Body of pancreas (tissue), 4 donors: ENCODE measurements around the gene MAP2. TPM values are rescaled to one million over a fixed set of nuclear protein-coding genes. Genes with fewer than 3 reads are reported as not detected.
"Not testable (repeated sequence)": the region's sequence is repeated elsewhere in the genome, so short reads cannot be mapped to it uniquely, and the experiment has no call there.

Experiments used
- ATAC-seq: fragments of 150-250 bp; one replicate; pipeline ENCODE4 v1.9.1; 2016
- DNase-seq, 4 donors: peaks; one replicate each; pipeline ENCODE4 v3.0.0-alpha.2; 2019
- H3K27ac ChIP-seq, 4 donors: fragments of 200-600 bp; sonication (generic); 1 replicate in 3 of 4; 2 replicates in 1 of 4; pipeline versions ENCODE4 v1.5.1 to v1.6.1; 2016 to 2019; ENCODE audit warnings: mild to moderate bottlenecking in 1 of 4, mixed read lengths in 1 of 4, moderate library complexity in 1 of 4
- H3K27me3 ChIP-seq, 2 donors: fragments of 200-600 bp; sonication (generic); one replicate each; pipeline ENCODE4 v1.6.0; 2016; ENCODE audit warnings: mild to moderate bottlenecking in 1 of 2
- H3K36me3 ChIP-seq, 2 donors: fragments of 200-600 bp; sonication (generic); replicated peaks in 1 of 2; 2 replicates each; pipeline ENCODE4 v1.5.1; 2016; ENCODE audit warnings: low read depth in 2 of 2; ENCODE audit not compliant: insufficient read depth in 1 of 2
- H3K4me1 ChIP-seq: fragments of 200-600 bp; sonication (generic); one replicate; pipeline ENCODE4 v1.6.0; 2016
- H3K4me3 ChIP-seq, 2 donors: fragments of 200-600 bp; sonication (generic); 1 replicate in 1 of 2; 2 replicates in 1 of 2; pipeline ENCODE4 v1.5.1; 2016 to 2019
- H3K9me3 ChIP-seq, 3 donors: fragments of 200-600 bp; sonication (generic); 1 replicate in 2 of 3; 2 replicates in 1 of 3; pipeline ENCODE4 v1.5.1; 2016
- CTCF ChIP-seq, 7 experiments: fragments of 450-650 bp in 4 of 7; fragments of 200-600 bp in 3 of 7; sonication (generic) in 3 of 7; IDR thresholded peaks; one replicate each; pipeline ENCODE4 v1.5.1; 2016 to 2019; ENCODE audit warnings: antibody characterized with exemption in 7 of 7
- POLR2A ChIP-seq, 3 donors: fragments of 450-650 bp; IDR thresholded peaks; one replicate each; pipeline ENCODE4 v1.6.1; 2016; ENCODE audit warnings: antibody characterized with exemption in 3 of 3, mild to moderate bottlenecking in 2 of 3
- WGBS, 2 donors: methylation state at CpG; one replicate each; pipeline ENCODE4 v1.1.5; 2017; 5-methylcytosine and 5-hydroxymethylcytosine counted together
- intact Hi-C: fragments of 100-400 bp; cut with DNase I; formaldehyde crosslinking; loops from one replicate; pipeline ENCODE4 v1.15.1; 2023
- total RNA-seq, 2 donors: library from RNA; depleted of rRNA; stranded (reverse); fragments of >200 nt; gene quantifications; one replicate each; pipeline ENCODE4 v1.1.0, GENCODE V29; 2016

The MAP2 gene
- total RNA-seq, 2 donors from 2014 or later, result 14.2 to 32.9 TPM

- intact Hi-C loops, result no loop called here
- WGBS, 2 donors, result 76 to 79% methylated on average over 5 of the region's 5 CpGs
- no peak for DNase-seq
- Histone ChIP-seq H3K4me1 (no peaks in the 10 kb centered on the region), H3K4me3 (no peak overlapping the region), H3K27ac (no peak overlapping the region), H3K36me3 (no peaks in the 10 kb centered on the region), H3K27me3 (no peaks in the 10 kb centered on the region), H3K9me3 (no peaks in the 10 kb centered on the region)
- TF ChIP-seq POLR2A (IDR thresholded peaks at IDR 0.05) (no peak), CTCF (IDR thresholded peaks at IDR 0.05) (no peak)
- no peak for ATAC-seq
Measured at GRCh38 chr2:209584915-209585314, 161.1 kb downstream of the MAP2 start.

- intact Hi-C loops, result no loop called here
- no peaks in the 10 kb centered on the region for H3K27me3 ChIP-seq
- H3K9me3 ChIP-seq, result no peaks in the 10 kb centered on the region
- H3K36me3 ChIP-seq, result no peaks in the 10 kb centered on the region
- H3K4me1 ChIP-seq, result no peaks in the 10 kb centered on the region
- DNase-seq (no peak), ATAC-seq (no peak)
- no peak overlapping the region for H3K27ac ChIP-seq
- WGBS, 2 donors, result 72 to 73% methylated on average over 2 of the region's 2 CpGs
- no peak overlapping the region for H3K4me3 ChIP-seq
- TF ChIP-seq CTCF (IDR thresholded peaks at IDR 0.05) (no peak), POLR2A (IDR thresholded peaks at IDR 0.05) (no peak)
Measured at GRCh38 chr2:209591021-209591420, 167.2 kb downstream of the MAP2 start.

GRCh38 chr2:209592106-209592505 lies 168.3 kb downstream of the MAP2 start:
- Histone ChIP-seq H3K9me3 (no peaks in the 10 kb centered on the region), H3K36me3 (no peaks in the 10 kb centered on the region), H3K4me3 (no peak overlapping the region), H3K27ac (no peak overlapping the region), H3K27me3 (no peaks in the 10 kb centered on the region), H3K4me1 (no peaks in the 10 kb centered on the region)
- DNase-seq (no peak), ATAC-seq (no peak)
- intact Hi-C loops, result no loop called here
- WGBS, 2 donors, result 47 to 48% methylated on average over 3 of the region's 3 CpGs
- TF ChIP-seq CTCF (IDR thresholded peaks at IDR 0.05) (no peak), POLR2A (IDR thresholded peaks at IDR 0.05) (no peak)

GRCh38 chr2:209593930-209594329 lies 170.1 kb downstream of the MAP2 start:
- 63 to 64% methylated on average over 6 of the region's 6 CpGs for WGBS, 2 donors
- no peak overlapping the region for H3K4me3 ChIP-seq
- H3K4me1 ChIP-seq, result no peaks in the 10 kb centered on the region
- no peak for ATAC-seq
- intact Hi-C loops, result no loop called here
- H3K36me3 ChIP-seq, result no peaks in the 10 kb centered on the region
- DNase-seq, result peak in 1 of 4 donors; percentile 30
- no peak overlapping the region for H3K27ac ChIP-seq
- no peaks in the 10 kb centered on the region for H3K27me3 ChIP-seq
- no peaks in the 10 kb centered on the region for H3K9me3 ChIP-seq
- TF ChIP-seq CTCF (IDR thresholded peaks at IDR 0.05), result no peak
- TF ChIP-seq POLR2A (IDR thresholded peaks at IDR 0.05), result no peak

GRCh38 chr2:209596262-209596661 lies 172.4 kb downstream of the MAP2 start:
- 65 to 78% methylated on average over 4 of the region's 4 CpGs for WGBS, 2 donors
- no peak overlapping the region for H3K4me3 ChIP-seq
- peaks cover under 1% of the 10 kb centered on the region for H3K4me1 ChIP-seq
- no peaks in the 10 kb centered on the region for H3K9me3 ChIP-seq
- DNase-seq, result no peak
- intact Hi-C loops, result no loop called here
- H3K27me3 ChIP-seq, result no peaks in the 10 kb centered on the region
- TF ChIP-seq CTCF (IDR thresholded peaks at IDR 0.05) (no peak), POLR2A (IDR thresholded peaks at IDR 0.05) (no peak)
- H3K36me3 ChIP-seq, result no peaks in the 10 kb centered on the region
- no peak for ATAC-seq
- H3K27ac ChIP-seq, result no peak overlapping the region

GRCh38 chr2:209598227-209598626 lies 174.4 kb downstream of the MAP2 start:
- H3K36me3 ChIP-seq, H3K27me3 ChIP-seq, DNase-seq, H3K27ac ChIP-seq, H3K9me3 ChIP-seq, intact Hi-C loops, ATAC-seq, H3K4me3 ChIP-seq: not testable (repeated sequence)
- 96 to 98% methylated on average over 6 of the region's 6 CpGs for WGBS, 2 donors
- H3K4me1 ChIP-seq, result peaks cover 10% of the 10 kb centered on the region
